ENCODE data around the gene STK24.

DNA sequence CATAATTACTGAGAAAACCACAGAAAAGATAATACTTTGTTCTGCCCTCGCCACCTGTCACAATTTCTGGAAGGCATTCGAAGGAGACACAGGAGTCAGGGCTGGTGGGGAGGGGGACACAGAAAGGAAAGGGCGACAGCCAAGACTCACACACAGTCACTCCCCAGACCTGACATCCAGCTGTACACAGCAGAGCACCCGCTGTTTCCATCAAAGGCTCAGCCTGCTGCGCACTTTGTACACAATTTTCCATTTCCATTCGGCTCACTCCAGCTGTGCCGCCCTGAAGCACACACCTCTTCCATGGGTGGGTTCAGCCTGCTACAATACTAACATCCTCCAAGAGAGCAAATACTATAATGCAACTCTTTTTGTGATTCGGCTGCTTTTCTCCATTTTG is 38.0 kb downstream of the STK24 start:
- TF ChIP-seq, protein P1, sequence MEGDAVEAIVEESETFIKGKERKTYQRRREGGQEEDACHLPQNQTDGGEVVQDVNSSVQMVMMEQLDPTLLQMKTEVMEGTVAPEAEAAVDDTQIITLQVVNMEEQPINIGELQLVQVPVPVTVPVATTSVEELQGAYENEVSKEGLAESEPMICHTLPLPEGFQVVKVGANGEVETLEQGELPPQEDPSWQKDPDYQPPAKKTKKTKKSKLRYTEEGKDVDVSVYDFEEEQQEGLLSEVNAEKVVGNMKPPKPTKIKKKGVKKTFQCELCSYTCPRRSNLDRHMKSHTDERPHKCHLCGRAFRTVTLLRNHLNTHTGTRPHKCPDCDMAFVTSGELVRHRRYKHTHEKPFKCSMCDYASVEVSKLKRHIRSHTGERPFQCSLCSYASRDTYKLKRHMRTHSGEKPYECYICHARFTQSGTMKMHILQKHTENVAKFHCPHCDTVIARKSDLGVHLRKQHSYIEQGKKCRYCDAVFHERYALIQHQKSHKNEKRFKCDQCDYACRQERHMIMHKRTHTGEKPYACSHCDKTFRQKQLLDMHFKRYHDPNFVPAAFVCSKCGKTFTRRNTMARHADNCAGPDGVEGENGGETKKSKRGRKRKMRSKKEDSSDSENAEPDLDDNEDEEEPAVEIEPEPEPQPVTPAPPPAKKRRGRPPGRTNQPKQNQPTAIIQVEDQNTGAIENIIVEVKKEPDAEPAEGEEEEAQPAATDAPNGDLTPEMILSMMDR (IDR thresholded peaks at IDR 0.05; ENCODE audit: low read length) = no peak
- TF ChIP-seq EZH2phosphoT487 (IDR thresholded peaks at IDR 0.05; ENCODE audit: low read length) = no peak
- no peak for TF ChIP-seq EZH2 (optimal IDR thresholded peaks at IDR 0.05; ENCODE audit: low read depth, low read length)

Measured in MM.1S (cell line).